K562 treated with DMSO at 1 percent for 24 hours (cell line): ENCODE results near the gene TCF3. TPM values are rescaled to one million over a fixed set of nuclear protein-coding genes. Genes with fewer than 3 reads are reported as not detected.

Source experiments
- total RNA-seq: library from RNA; unstranded; fragments of 300-600 nt; gene quantifications from 2 replicates; pipeline ENCODE4 v1.2.3, GENCODE V29; 2022; ENCODE audit warnings: low read depth; ENCODE audit not compliant: insufficient read depth

TCF3 gene
- 93.2 and 103 TPM in 2 replicates for total RNA-seq

DNA sequence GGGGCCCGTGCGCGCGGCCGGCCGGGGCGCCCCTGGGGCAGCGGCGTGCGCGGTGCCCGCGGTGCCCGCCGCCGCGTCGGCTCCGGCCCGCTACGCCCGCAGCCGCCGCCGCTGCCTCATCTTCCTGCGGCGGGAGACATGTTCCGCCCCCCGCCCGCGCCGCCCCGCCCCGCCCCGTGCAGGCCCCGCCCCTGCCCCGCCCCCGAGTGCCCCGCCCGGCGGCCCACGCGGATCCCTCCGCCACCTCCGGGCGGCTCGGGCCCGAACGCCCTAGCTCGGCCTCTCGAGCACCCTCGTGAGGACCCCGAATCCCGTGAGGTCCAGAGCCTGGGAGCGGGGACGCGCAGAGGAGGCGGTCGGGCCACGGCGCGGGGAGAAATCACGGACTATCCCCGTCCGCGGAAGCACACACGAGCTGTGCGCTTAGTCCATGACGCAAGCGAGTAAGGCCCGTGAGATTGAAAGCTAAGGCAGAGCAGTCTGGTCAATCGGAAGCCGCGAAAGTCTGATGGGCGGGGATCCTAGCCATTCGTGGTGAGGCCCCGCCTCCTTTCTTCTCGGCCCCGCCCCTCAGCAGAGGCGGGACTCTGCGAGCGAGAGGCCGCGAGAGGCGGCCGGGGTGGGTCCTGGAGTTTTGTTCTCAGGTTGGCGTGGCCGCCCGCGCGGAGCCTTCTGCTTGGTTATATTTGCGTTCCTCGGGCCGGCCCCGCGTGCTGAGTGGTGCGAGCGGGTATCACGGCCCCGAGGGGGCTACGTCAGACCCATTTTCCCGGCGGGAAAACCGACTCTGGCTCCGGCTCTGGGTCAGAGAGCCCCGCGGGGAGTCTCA lies at the start of gene TCF3:
TSS of gene TCF3 (minus strand) at position 145 of the 829 bp plus-strand sequence. CDS start 2,367 bp downstream, outside the sequence.

DNA sequence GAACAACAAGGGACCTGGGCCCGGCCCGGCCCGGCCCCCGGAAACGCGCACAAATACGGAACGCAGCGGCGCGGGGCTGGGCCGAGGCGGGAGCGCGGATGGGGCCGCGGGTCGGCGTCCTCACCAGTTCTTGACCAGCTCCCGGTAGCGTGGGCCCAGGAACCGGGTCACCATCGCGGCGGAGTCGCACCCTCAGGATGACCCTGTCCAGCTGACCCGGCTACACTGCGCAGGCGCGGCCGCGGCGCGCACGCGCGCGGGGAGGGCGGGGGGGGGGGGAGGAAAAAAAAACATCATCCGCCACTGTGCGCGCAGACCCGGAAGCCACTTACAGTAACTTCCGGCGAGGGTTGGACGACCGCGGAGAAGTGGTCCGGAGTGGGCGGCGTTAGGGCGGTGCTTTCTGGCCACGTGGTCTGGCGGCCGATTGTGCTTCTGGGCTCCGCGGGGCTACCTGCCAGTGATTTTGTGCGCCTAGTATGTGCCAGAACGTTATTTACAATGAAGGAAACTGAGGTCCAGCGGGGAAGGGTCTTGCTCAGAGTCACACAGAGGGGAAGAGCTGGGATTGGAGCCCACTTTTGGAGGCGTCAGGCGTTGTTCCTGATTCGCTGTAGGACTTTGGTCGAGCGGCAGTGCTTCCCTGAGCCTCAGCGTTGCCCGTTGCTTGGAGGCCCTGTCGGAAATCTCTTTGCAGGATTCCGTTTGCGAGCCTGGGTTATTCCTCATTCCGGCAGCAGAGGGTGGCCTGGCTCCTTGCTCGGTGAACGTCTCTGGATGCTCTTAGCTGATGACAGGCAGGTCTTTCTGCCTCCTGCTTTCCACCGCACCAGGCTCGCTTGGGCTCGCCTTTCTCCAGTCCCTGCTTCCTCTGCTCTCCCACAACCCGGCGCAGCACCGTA lies 46.9 kb downstream of the TCF3 start, which contains the start of gene UQCR11:
TSS of gene UQCR11 (minus strand) at position 227 of the 902 bp plus-strand sequence. CDS start at position 174, 53 bp downstream.

DNA sequence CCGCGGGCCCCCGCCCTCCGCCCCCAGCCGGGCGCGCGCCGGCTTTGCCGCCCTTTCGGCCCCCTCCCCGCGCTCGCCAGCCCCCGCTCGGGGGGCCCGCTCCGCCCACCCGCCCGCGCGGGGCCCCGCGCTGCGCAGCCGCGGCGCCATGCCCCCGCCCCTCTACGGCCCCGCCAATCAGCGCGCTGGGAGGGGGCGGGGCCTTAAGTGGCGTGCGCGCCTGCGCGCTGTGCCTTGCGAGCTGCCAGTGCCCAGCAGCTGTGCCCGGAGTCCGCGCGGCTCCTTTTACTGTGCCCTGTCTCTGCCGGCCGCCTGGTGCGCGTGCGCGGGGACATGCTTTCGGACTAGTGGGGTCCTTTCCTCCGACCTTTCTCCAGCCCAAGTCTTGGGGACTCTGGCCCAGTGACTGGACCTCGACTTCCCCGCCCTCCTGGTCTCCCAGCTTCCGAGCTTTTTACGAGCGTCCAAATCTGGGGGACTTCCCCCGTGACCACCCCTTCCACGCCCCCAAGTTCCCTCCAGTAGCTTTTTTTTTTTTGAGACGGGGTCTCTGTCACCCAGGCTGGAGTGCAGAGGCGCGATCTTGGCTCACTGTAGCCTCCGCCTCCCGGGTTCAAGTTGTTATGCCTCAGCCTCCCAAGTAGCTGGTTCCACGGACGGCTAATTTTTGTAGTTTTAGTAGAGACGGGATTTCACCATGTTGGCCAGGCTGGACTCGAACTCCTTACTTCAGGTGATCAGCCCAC lies 59.5 kb downstream of the TCF3 start, which contains the start of gene MBD3:
TSS of gene MBD3 (minus strand) at position 111 of the 746 bp plus-strand sequence. CDS start 234 bp downstream, outside the sequence.

DNA sequence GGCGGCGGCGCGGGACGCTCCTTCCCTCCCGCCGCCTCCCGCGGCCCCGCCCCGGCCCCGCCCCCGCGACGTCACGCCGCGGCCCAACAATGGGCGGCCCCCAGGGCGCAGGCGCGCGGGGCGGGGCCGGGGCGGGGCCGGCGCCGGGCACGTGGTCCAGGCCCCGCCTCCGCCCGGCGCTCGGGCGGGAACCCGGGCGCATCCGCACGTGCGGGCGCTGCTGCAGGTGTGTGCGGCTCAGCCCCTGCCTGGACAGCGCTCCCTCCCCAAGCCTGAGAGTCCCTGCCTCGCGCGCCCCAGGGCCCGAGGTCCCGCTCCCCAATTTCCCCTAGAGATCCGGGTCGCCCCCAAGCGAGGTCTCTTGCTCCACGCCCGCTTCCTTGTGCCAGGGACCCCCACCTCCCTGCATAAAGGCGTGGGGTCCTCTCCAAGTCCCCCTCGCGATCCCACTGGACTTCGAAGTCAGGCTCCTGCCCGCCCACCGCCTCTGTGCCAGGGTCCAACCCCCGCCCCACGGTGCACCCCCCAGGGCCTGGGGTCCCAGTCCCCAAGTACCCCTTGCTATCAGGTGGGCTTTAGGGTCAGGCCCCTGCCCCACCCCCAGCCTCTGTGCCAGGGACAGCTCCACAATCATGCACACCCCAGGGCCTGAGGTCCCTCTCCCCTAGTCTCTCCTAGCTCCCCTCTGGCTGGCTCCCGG lies 83.9 kb downstream of the TCF3 start, which contains the start of gene MEX3D:
TSS of gene MEX3D (minus strand) at position 6 of the 700 bp plus-strand sequence. CDS start 267 bp downstream, outside the sequence.

Other genes starting within 250 kb of the TCF3 start
- gene DAZAP1, start 245.0 kb downstream of the TCF3 start, total RNA-seq, result 118 and 124 TPM in 2 replicates
- gene RPS15, start 214.2 kb downstream of the TCF3 start, total RNA-seq, result 5,734 and 6,329 TPM in 2 replicates
- 0.60 and 1.2 TPM in 2 replicates for gene APC2, start 202.5 kb downstream of the TCF3 start, total RNA-seq
- 50.2 and 55.2 TPM in 2 replicates for gene C19orf25, start 173.4 kb downstream of the TCF3 start, total RNA-seq
- gene PCSK4, start 162.3 kb downstream of the TCF3 start, total RNA-seq, result 4.4 and 5.7 TPM in 2 replicates
- gene REEP6, start 161.4 kb downstream of the TCF3 start, total RNA-seq, result 69.9 and 72.3 TPM in 2 replicates
- gene ADAMTSL5, start 139.6 kb downstream of the TCF3 start, total RNA-seq, result 12.2 and 13.3 TPM in 2 replicates
- not detected in 2 replicates for gene PLK5, start 128.5 kb downstream of the TCF3 start, total RNA-seq
- gene MEX3D, start 84.3 kb downstream of the TCF3 start, total RNA-seq, result 32.4 and 43.7 TPM in 2 replicates
- 157 and 180 TPM in 2 replicates for gene MBD3, start 59.8 kb downstream of the TCF3 start, total RNA-seq
- 73.8 and 75.3 TPM in 2 replicates for gene UQCR11, start 47.2 kb downstream of the TCF3 start, total RNA-seq
- gene ONECUT3, start 100.9 kb upstream of the TCF3 start, total RNA-seq, result not detected in 2 replicates
- 4.3 and 5.2 TPM in 2 replicates for gene ATP8B3, start 159.7 kb upstream of the TCF3 start, total RNA-seq
- gene REXO1, start 195.9 kb upstream of the TCF3 start, total RNA-seq, result 37.0 and 38.1 TPM in 2 replicates
- gene KLF16, start 211.0 kb upstream of the TCF3 start, total RNA-seq, result 24.2 and 32.4 TPM in 2 replicates
- 230 and 249 TPM in 2 replicates for gene ABHD17A, start 232.9 kb upstream of the TCF3 start, total RNA-seq